Muscle layer of duodenum (tissue), 2 donors: ENCODE measurements around the gene SYNDIG1.

Source experiments
- H3K27ac ChIP-seq: one replicate; pipeline ENCODE4 v1.7.0; 2013; ENCODE audit warnings: mild to moderate bottlenecking, low read length
- H3K27me3 ChIP-seq: one replicate; pipeline ENCODE4 v1.7.0; 2013; ENCODE audit warnings: low read depth, mild to moderate bottlenecking, control low read depth, low read length
- H3K36me3 ChIP-seq, 2 donors: one replicate each; pipeline ENCODE4 v1.7.0; 2013; ENCODE audit warnings: low read length in 2 of 2, control low read depth in 1 of 2, mild to moderate bottlenecking in 1 of 2; ENCODE audit not compliant: insufficient read depth in 2 of 2, control insufficient read depth in 1 of 2
- H3K4me1 ChIP-seq, 2 donors: one replicate each; pipeline ENCODE4 v1.7.0; 2013; ENCODE audit warnings: low read length in 2 of 2, mild to moderate bottlenecking in 2 of 2, control low read depth in 1 of 2, moderate library complexity in 1 of 2; ENCODE audit not compliant: insufficient read depth in 2 of 2, control insufficient read depth in 1 of 2
- H3K4me3 ChIP-seq, 2 donors: one replicate each; pipeline ENCODE4 v1.7.0; 2013; ENCODE audit warnings: low read length in 2 of 2, low read depth in 1 of 2, mild to moderate bottlenecking in 1 of 2
- H3K9me3 ChIP-seq, 2 donors: one replicate each; pipeline ENCODE4 v1.7.0; 2013; ENCODE audit warnings: low read length in 2 of 2, control low read depth in 1 of 2, mild to moderate bottlenecking in 1 of 2; ENCODE audit not compliant: control insufficient read depth in 1 of 2
- donor health status: healthy.

The SYNDIG1 gene

DNA sequence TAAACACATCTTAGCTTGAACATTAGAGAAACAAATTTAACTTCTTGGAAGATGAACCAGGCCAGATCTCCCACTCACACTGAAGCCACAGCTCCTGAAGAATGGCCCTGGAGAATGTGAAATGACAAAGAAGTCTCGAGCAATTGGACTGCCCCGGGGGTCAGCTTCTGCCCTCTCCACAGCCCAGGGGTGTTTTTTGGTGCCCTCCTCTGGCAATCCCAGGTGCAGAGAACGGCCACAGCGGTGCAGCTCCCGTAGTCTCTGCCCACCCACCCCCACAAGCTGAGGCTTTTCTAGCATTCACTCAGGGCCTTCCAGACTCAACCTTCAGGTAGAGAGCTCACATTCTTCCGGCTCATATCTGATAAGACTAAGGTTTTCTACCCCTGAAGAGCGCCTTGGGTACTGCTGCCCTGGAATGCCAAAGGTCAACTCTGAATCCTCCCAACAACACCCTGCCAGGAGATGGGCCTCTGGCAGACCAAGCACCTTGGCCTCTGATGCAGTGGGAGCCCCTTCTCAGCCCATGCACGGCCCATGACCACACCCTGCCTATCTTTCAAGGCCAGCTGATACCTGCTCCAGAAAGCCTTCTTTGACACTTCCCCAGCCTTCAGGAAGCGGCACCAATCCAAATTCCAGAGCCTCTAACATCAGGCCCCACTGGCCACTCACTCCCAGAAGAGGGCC, 208.3 kb downstream of the SYNDIG1 start:
- Histone ChIP-seq H3K27me3 (no peaks in the 10 kb centered on the region), H3K4me3 (no peak overlapping the region), H3K4me1 (no peaks in the 10 kb centered on the region), H3K27ac (no peak overlapping the region), H3K9me3 (no peaks in the 10 kb centered on the region), H3K36me3 (no peaks in the 10 kb centered on the region)

DNA sequence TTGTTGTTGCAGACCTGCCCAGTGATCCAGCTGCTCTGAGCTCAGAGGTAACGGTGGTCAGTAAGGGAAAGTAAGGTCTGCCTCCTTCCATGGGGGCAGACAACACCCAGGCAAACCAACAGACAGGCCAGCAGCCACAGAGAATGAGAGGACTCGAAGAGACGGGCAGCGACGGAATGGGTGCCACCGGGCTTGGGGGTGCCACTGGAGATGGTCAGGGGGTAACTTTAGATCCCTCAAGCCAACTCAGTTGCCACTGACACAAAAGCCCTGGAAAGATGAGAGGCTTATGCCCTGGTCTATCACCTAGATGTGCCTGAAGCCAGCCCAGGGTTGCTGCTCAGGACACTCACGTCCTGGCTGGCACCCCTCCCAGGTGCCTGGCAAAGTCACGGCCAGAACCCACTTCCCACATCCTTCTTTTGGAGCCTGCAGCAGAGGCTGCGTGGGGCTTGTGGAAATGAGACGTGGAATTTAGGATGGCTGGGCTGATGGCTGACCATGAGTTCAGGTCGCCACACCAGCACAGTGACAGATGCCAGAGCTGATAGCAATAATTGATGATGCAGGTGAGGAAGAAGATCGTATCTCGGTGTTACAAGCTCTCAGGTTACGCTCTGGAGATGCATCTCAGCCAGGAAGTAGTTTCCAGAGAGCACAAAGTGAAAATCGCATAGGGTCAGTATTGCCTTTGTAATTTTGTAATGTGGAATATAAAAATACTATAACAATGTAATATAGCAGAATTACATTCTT, 209.1 kb downstream of the SYNDIG1 start:
- Histone ChIP-seq H3K36me3 (no peaks in the 10 kb centered on the region), H3K4me3 (no peak overlapping the region), H3K4me1 (no peaks in the 10 kb centered on the region), H3K27ac (no peak overlapping the region), H3K9me3 (no peaks in the 10 kb centered on the region), H3K27me3 (no peaks in the 10 kb centered on the region)

DNA sequence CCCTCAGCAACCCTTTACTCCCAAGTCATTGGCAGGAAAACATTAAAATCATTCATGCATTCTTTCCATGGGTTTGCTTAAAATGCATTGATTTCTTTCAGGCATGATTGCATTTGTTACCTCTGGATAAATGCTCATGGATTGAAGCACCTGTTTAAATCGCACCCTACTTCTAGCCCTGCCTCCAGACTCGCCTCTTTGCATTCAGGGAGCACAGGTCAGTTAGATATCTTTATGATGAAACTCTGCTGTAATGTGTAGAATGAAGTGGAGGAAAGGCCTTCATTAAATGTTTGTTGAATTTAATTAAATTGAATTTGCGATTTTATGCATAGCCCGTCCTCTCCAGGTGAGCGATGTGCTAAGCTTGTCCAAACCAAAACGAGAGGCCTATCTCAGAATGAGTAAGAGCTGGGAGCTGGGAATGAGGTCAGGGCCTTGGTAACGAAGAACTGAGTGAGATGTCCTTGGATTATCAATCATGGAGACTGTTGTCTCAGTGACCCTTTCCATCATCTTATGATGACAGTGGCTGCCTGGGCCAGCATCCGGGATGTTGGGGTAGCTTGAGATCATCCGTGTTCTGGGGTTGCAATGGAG, 210.1 kb downstream of the SYNDIG1 start:
- no peaks in the 10 kb centered on the region for H3K36me3 ChIP-seq

DNA sequence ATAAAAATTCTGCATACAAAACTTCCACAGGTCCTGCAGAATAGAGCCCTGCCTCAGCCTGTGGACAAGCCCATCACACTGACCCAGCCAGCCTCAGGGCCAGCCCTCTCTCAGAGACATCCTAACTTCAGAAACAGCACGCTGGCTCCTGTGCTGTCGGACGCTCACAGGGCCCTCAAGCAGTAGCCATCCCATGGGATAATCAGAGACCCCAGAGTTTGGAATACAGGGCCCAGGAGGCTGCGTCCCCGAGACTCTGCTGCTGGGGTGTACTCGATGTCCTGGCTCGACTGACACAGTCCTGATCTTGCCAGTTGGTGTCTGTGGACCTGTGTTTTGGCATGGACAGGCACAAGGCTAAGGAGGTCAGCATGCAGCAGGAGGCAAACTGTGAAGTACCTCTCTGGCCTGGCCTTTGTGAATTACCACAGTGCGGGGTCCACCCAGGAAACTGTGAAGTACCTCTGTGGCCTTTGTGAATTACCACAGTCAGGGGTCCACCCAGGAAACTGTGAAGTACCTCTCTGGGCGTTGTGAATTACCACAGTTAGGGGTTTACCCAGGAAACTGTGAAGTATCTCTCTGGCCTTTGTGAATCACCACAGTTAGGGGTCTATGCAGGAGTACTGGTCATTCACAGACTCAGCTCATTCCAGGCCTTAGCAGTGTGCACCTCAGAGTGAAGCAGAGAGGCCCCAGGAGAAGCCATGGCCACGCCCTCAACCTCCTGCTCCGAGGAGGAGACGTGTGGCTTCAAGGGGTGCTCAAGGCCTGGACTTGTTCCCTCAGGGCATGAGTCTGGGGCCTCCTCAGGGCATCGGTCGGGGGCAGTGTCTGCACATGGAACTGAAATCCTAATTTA, 212.4 kb downstream of the SYNDIG1 start:
- Histone ChIP-seq H3K4me3 (no peak overlapping the region), H3K27me3 (no peaks in the 10 kb centered on the region), H3K36me3 (no peaks in the 10 kb centered on the region), H3K4me1 (no peaks in the 10 kb centered on the region), H3K9me3 (no peaks in the 10 kb centered on the region), H3K27ac (no peak overlapping the region)

More for the DNA sequence above, 210.1 kb downstream of the SYNDIG1 start:
- no peaks in the 10 kb centered on the region for H3K27me3 ChIP-seq
- H3K4me1 ChIP-seq, result no peaks in the 10 kb centered on the region
- no peak overlapping the region for H3K27ac ChIP-seq
- H3K9me3 ChIP-seq, result no peaks in the 10 kb centered on the region
- H3K4me3 ChIP-seq, result no peak overlapping the region

DNA sequence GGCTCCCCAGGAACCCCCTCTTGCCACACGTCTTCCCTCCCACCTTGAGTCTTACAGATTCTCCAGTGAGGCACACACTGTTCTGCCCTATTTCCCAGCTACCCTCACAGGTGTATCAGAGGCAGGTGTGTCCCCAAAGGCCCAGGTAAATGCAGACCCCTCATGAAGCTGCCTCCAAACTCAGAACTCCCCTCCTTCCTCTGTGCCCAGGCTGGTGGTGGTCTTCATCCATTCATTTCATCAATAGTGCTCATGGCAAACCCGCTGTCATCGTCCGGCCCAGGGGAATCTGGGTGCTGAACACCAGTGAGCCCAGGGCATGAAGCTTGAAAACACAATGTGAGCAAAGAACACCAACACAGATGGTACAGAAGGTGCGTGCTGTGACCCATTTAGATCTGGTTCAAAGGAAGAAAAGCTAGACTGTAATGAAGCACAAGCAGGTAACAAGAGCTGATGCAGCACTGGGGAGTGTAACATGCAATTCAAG, 213.1 kb downstream of the SYNDIG1 start:
- Histone ChIP-seq H3K4me1 (no peaks in the 10 kb centered on the region), H3K27ac (no peak overlapping the region), H3K9me3 (peaks cover 0 to under 1% of the 10 kb centered on the region in 2 donors), H3K36me3 (no peaks in the 10 kb centered on the region), H3K27me3 (no peaks in the 10 kb centered on the region), H3K4me3 (no peak overlapping the region)

DNA sequence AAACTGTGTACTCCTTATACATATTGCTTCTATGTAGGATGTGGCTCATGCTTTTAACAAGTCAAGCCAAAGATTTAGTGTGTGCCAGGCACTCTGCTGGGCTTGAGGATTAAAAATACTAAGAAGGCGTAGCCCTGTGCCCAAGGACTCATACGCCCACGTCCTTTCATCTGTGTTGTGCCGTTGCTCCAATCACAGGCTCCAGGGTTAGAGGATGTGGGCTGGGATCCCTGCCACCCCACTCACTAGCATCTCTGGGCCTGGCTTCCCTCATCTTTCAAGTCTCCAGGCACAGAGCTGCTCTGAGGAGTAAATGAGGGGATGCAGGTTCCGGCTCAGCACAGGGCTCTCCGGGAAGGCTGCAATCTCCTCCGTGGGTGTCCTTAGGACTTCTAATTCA, 214.2 kb downstream of the SYNDIG1 start:
- Histone ChIP-seq H3K27ac (no peak overlapping the region), H3K4me1 (no peaks in the 10 kb centered on the region), H3K27me3 (no peaks in the 10 kb centered on the region), H3K4me3 (no peak overlapping the region), H3K36me3 (no peaks in the 10 kb centered on the region), H3K9me3 (peaks cover 0 to 3% of the 10 kb centered on the region in 2 donors)

DNA sequence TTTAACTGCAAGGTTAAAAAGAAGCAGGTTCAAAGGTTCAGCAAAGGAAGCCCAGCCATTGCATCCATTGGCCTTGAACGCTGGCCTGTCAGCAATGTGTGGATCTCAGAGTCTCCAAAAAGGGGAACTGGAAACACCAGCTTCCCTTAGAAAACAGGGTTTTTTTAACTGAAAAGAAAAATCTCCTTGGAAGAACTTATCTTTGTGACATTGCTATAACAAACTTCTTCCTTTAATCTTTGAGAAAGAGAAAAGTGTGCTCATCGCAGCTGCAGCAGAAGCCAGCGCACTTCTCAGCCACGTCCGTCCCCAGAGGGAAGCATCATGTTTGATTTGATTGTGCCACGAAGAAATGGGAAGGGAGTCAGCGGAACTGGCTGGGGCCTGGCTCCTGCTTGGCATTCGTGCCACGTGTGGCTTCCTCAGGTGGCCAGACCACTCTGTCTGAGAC, 215.0 kb downstream of the SYNDIG1 start:
- Histone ChIP-seq H3K27me3 (no peaks in the 10 kb centered on the region), H3K27ac (no peak overlapping the region), H3K4me3 (no peak overlapping the region), H3K9me3 (peaks cover 0 to 3% of the 10 kb centered on the region in 2 donors), H3K36me3 (no peaks in the 10 kb centered on the region), H3K4me1 (no peaks in the 10 kb centered on the region)

DNA sequence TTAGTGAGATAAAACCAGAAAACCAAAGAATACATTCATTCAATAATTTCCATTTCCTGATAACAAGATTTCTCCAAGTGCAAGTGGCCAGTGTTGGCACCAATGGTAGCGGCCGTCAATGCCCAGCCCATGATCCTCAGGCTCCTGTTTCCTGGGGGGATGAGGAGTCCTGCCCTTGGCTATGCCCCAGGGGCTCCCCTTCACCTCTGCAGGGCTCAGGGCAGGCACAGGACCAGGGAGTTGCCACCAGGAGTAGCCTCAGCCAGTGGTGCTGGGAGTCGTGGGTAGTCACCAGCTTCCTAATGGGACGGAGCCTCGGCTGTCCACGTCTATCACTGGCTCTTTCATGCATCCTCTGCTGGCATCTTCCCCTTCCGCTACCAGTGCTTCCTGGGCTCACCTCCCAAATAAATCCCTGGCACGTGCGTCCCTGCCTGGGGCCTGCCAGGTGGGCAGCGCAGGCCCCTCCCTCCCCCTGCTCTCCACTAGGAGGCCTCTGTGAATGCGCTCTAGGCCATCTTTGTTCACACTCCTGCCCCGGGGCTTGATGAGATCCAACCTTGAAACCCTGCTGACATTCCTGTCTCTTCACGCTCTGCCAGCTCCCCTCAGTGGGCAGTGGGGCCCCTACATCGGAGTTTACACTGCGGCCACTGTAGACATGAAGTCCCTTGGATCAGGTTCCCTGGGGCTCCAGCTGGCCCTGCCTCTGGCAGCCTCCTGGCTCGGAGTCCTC, 215.7 kb downstream of the SYNDIG1 start:
- no peaks in the 10 kb centered on the region for H3K36me3 ChIP-seq
- H3K9me3 ChIP-seq, result peaks cover 0 to 3% of the 10 kb centered on the region in 2 donors
- H3K4me1 ChIP-seq, result no peaks in the 10 kb centered on the region
- no peaks in the 10 kb centered on the region for H3K27me3 ChIP-seq
- no peak overlapping the region for H3K4me3 ChIP-seq
- H3K27ac ChIP-seq, result no peak overlapping the region

DNA sequence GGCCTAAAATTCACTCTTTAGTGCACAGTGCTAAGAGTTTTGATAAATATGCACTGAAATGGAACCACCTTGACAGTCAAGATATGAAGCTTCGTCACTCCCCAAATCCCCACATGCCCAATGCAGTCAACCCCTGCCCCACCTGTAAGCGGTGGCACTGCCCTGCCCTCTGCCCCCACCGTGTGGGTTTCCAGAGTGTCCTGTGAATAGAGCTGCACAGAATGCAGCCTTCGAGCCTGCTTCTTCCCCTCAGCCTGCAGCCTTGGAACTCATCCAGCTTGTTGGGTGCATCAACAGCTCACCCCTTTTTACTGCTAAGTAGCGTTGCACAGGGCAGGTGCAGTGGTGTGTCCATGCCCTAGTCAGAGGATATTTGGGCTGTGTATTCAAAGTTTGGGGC, 216.3 kb downstream of the SYNDIG1 start:
- no peaks in the 10 kb centered on the region for H3K27me3 ChIP-seq
- H3K4me3 ChIP-seq, result no peak overlapping the region
- H3K27ac ChIP-seq, result no peak overlapping the region
- no peaks in the 10 kb centered on the region for H3K4me1 ChIP-seq
- no peaks in the 10 kb centered on the region for H3K36me3 ChIP-seq
- H3K9me3 ChIP-seq, result peaks cover 0 to 3% of the 10 kb centered on the region in 2 donors

DNA sequence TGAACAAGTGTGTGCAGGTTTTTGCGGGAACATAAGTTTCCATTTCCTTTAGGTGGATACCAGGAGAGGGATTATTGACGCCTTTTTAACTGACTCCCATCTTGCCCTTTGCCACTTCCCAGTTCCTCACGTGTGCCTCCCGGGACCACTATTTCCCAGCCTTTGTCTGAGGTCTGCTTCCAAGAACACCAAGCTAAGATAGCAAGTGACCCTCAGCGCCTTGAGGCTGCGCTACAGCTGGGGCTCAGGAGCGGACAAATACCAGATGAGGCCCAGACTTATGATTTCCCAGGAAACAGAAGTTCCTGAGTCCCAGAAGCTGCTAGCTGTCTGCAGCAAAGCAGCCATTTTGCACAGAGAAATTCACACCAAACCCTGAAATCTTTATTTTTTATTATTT, 216.7 kb downstream of the SYNDIG1 start:
- Histone ChIP-seq H3K9me3 (peaks cover 0 to 3% of the 10 kb centered on the region in 2 donors), H3K4me1 (no peaks in the 10 kb centered on the region), H3K27me3 (no peaks in the 10 kb centered on the region), H3K4me3 (no peak overlapping the region), H3K27ac (no peak overlapping the region), H3K36me3 (no peaks in the 10 kb centered on the region)
